WTC11 (cell line): ENCODE data around the gene MYL6B.

ENCODE experiments used
- ATF1 ChIP-seq: sonication (generic); formaldehyde crosslinking; IDR thresholded peaks from 2 replicates; pipeline ENCODE4 v1.8.1; 2023; ENCODE audit warnings: mild to moderate bottlenecking, moderate library complexity, missing genetic modification reagents
- CBFB ChIP-seq: sonication (generic); formaldehyde crosslinking; IDR thresholded peaks from 2 replicates; pipeline ENCODE4 v1.8.1; 2022; ENCODE audit warnings: mild to moderate bottlenecking, low read depth, missing genetic modification reagents
- ESRRA ChIP-seq: sonication (generic); formaldehyde crosslinking; IDR thresholded peaks from 2 replicates; pipeline ENCODE4 v1.8.1; 2022; ENCODE audit warnings: mild to moderate bottlenecking, missing genetic modification reagents, borderline replicate concordance
- MAX ChIP-seq: sonication (generic); formaldehyde crosslinking; IDR thresholded peaks from 2 replicates; pipeline ENCODE4 v1.8.0; 2022; ENCODE audit warnings: mild to moderate bottlenecking, missing genetic modification reagents
- NFYB ChIP-seq: sonication (generic); formaldehyde crosslinking; conservative IDR thresholded peaks from 2 replicates; pipeline ENCODE4 v1.8.0; 2022; ENCODE audit warnings: low read depth, missing genetic modification reagents
- SP1 ChIP-seq: sonication (generic); formaldehyde crosslinking; conservative IDR thresholded peaks from 2 replicates; pipeline ENCODE4 v1.8.1; 2022; ENCODE audit warnings: missing genetic modification reagents
- TEAD4 ChIP-seq: sonication (generic); formaldehyde crosslinking; IDR thresholded peaks from 2 replicates; pipeline ENCODE4 v1.8.0; 2022; ENCODE audit warnings: mild to moderate bottlenecking, missing genetic modification reagents
- ZNF232 ChIP-seq: sonication (generic); formaldehyde crosslinking; IDR thresholded peaks from 2 replicates; pipeline ENCODE4 v1.8.0; 2022; ENCODE audit warnings: mild to moderate bottlenecking, missing genetic modification reagents
- TF ChIP-seq, protein P1 (sequence below): fragments of 200-600 bp; IDR thresholded peaks from 2 replicates; pipeline ENCODE4 v1.8.0; 2022; ENCODE audit warnings: antibody characterized with exemption

GRCh38 chr12:56186957-56187356 is 34.6 kb downstream of the MYL6B start:
- TF ChIP-seq, protein P1, sequence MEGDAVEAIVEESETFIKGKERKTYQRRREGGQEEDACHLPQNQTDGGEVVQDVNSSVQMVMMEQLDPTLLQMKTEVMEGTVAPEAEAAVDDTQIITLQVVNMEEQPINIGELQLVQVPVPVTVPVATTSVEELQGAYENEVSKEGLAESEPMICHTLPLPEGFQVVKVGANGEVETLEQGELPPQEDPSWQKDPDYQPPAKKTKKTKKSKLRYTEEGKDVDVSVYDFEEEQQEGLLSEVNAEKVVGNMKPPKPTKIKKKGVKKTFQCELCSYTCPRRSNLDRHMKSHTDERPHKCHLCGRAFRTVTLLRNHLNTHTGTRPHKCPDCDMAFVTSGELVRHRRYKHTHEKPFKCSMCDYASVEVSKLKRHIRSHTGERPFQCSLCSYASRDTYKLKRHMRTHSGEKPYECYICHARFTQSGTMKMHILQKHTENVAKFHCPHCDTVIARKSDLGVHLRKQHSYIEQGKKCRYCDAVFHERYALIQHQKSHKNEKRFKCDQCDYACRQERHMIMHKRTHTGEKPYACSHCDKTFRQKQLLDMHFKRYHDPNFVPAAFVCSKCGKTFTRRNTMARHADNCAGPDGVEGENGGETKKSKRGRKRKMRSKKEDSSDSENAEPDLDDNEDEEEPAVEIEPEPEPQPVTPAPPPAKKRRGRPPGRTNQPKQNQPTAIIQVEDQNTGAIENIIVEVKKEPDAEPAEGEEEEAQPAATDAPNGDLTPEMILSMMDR, result no peak
- TF ChIP-seq NFYB (CRISPR knock-in tag) (no peak), MAX (CRISPR knock-in tag) (no peak), ATF1 (CRISPR knock-in tag) (no peak), ZNF232 (CRISPR knock-in tag) (no peak), CBFB (CRISPR knock-in tag) (no peak), SP1 (no peak), TEAD4 (no peak), ESRRA (CRISPR knock-in tag) (no peak)
